ENCODE results near the gene NLRP2B.

Gene NLRP2B

GRCh38 chrX:57669961-57670360 is 10.1 kb downstream of the NLRP2B start:
- no peak for DNase-seq (ENCODE audit: low read depth)
- in situ Hi-C loops (cut with HindIII; ENCODE audit: low sequenced_read_pairs) = no loop called here
- H3K4me3 ChIP-seq (ENCODE audit: low read depth, low read length) = no peak overlapping the region
- TF ChIP-seq CTCF (IDR thresholded peaks at IDR 0.05; ENCODE audit: low read depth, low read length, missing control alignments) = no peak

GRCh38 chrX:57667010-57667409 is 13.1 kb downstream of the NLRP2B start:
- H3K4me3 ChIP-seq (ENCODE audit: low read depth, low read length) = no peak overlapping the region
- TF ChIP-seq CTCF (IDR thresholded peaks at IDR 0.05; ENCODE audit: low read depth, low read length, missing control alignments) = no peak
- DNase-seq (ENCODE audit: low read depth) = no peak
- in situ Hi-C loops (cut with HindIII; ENCODE audit: low sequenced_read_pairs) = no loop called here

GRCh38 chrX:57655065-57655464 is 25.0 kb downstream of the NLRP2B start:
- no peak overlapping the region for H3K4me3 ChIP-seq (ENCODE audit: low read depth, low read length)
- no peak for TF ChIP-seq CTCF (IDR thresholded peaks at IDR 0.05; ENCODE audit: low read depth, low read length, missing control alignments)
- in situ Hi-C loops (cut with HindIII; ENCODE audit: low sequenced_read_pairs) = no loop called here
- no peak for DNase-seq (ENCODE audit: low read depth)

GRCh38 chrX:57652705-57653104 is 27.4 kb downstream of the NLRP2B start:
- no peak overlapping the region for H3K4me3 ChIP-seq (ENCODE audit: low read depth, low read length)
- TF ChIP-seq CTCF (IDR thresholded peaks at IDR 0.05; ENCODE audit: low read depth, low read length, missing control alignments) = no peak
- in situ Hi-C loops (cut with HindIII; ENCODE audit: low sequenced_read_pairs) = no loop called here
- DNase-seq (ENCODE audit: low read depth) = no peak

- H3K4me3 ChIP-seq (ENCODE audit: low read depth, low read length) = no peak overlapping the region
- TF ChIP-seq CTCF (IDR thresholded peaks at IDR 0.05; ENCODE audit: low read depth, low read length, missing control alignments) = no peak
- in situ Hi-C loops (cut with HindIII; ENCODE audit: low sequenced_read_pairs) = no loop called here
- DNase-seq (ENCODE audit: low read depth) = no peak
These were observed 28.7 kb downstream of the NLRP2B start for GRCh38 chrX:57651169-57651919.

GRCh38 chrX:57647020-57647419 is 33.0 kb downstream of the NLRP2B start:
- in situ Hi-C loops (cut with HindIII; ENCODE audit: low sequenced_read_pairs) = no loop called here
- no peak overlapping the region for H3K4me3 ChIP-seq (ENCODE audit: low read depth, low read length)
- DNase-seq (ENCODE audit: low read depth) = no peak
- TF ChIP-seq CTCF (IDR thresholded peaks at IDR 0.05; ENCODE audit: low read depth, low read length, missing control alignments) = no peak

All from astrocyte of the cerebellum (primary cell).